NCI-H1694 treated with DMSO at 0.1 percent for 48 hours (cell line): ENCODE results near the gene TEX19.

Experiments
- DNase-seq: peaks from one replicate; lab custom pipeline; 2025; lab: John Stamatoyannopoulos, UW

Gene TEX19

GRCh38 chr17:82321947-82322466 lies 37.0 kb upstream of the TEX19 start:
- DNase-seq: no peak

GRCh38 chr17:82322526-82323453 lies 36.3 kb upstream of the TEX19 start:
- DNase-seq: no peak

GRCh38 chr17:82323514-82324234 lies 35.4 kb upstream of the TEX19 start:
- DNase-seq: no peak

DNA sequence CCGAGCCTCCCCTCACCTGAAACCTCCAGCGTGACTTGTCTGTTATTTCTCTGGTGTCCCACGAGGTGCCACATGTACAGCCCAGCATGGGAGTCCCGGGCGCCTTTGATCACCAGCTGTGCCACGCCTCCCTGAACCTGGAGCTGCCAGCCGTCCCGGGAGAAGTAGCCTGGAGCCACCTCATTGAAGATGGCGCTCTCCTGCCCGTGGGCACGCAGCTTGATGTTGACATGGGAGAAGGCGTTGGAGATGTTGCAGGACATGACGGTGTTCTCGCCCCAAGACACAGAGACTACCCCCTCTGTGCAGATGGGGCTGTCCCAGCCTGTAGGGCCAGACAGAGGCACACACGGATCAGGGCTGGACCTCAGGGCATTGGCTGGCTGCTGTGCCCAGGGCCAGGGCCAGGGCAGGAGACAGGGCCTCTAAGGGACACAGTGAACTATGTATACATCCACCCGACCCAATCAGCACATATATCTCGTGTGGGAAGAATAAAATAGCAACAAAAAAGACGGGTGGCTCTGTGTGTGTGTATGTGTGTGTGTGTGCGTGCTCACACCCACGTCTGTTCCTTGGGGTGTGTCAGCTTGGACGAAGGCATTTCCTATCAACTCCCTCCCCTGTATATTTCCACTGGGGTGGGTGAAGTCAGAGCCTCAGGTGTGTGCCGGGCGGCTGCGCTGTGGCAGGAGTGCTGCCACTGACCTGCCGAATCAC lies 34.3 kb upstream of the TEX19 start:
- DNase-seq: no peak

DNA sequence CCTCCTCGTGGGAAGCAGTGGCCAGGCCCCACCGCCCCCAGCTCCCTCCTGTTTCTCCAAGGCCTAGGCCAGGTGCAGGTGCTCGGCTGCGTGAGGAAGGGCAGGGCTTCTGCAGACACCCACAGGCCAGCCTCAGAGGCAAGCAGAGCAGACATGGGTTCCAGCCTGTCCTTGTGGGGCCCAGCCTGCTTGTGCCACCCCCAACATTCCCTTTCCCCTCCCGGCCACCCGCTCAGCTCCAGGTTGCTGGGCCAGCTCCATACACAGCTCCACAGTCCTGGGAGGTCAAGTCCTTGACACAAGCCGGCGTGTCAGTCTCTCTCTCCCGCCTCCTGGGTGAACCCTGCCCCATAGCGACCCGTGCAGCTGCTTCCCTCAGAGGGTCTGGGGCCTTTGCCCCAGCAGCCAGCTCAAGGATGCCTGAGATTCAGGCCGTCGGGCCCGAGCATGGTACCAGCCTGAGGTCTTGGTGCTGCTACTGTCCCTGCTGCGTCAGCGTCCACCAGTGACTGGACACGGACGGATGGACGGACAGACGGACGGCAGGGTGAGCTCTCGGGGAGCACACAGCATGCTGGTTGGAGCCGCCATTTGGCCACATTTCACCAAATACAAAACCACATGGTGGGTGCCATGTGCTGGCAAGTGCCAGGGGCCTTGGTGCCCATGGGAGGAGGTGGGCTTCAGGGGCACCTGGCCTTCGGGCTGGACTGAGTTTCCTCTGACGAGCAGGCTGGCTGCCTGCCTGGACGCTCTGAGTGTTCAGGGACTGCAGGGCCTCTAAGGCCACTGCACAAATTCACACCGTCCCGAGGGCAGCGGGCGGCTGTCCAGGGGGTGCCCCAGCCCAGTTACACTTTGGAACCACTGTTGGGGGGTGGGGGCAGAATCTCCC lies 33.5 kb upstream of the TEX19 start:
- no peak for DNase-seq

DNA sequence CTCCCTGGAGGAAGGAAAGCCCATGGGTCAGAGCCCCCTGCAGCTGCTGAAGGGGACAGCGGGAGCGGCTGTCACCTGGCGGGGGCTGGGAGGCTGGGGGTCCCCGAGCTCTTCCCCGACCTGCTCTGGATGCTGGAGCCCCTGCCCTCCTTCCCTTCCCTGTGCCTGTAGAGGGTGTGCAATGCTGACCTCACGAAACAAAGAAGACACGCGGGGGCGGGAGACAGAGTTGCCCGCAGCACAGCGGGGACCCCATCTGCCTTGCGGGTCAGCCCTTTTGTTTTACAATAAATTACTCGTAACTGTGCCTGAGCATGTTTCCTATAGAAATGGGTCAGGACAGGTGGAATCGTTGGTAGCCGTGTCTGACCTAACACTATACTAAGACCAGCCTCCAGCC lies 31.8 kb upstream of the TEX19 start:
- DNase-seq: no peak

GRCh38 chr17:82327757-82328140 lies 31.3 kb upstream of the TEX19 start:
- no peak for DNase-seq

DNA sequence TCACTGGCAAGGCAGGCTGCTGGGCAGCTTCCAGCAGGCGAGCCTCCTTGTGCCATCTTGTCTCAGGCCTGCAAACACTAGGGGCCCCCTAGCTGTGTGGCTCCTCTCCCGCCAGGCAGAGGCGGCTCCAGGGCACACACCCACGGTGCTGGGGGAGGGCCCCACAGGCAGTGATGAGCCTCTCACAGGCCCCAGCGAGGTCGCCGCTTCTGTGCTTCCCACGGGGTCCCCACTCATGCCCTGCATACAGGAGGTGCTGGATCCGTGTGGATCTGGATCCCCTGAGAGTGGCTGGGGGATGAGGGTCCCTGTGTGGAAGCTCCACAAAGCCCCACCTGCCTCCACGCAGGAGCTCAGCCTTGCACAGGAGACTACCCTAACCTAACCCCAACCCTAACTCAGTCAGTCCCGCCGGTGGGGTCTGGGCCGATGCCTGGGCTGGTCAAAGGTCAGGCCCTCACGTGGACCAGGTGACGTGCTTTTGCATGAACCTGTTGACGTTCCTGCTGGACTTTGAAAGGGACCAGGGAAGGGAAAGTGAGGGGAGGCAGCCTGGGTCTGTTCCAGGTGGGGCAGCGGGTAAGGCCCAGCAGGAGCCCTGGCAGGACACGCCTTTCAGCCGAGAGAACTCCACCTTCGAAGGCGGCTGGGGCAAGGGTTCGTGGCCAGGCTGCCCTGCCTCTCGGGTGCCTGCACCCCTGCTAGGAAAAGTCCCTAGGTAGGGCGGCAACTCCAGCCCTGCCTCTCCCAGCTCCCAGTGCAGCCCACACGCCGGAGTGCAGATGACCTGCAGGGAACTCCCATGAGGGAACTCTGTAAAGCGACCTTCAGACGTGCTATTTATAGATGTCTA lies 30.7 kb upstream of the TEX19 start:
- no peak for DNase-seq

GRCh38 chr17:82328994-82329507 lies 30.0 kb upstream of the TEX19 start:
- DNase-seq: no peak

DNA sequence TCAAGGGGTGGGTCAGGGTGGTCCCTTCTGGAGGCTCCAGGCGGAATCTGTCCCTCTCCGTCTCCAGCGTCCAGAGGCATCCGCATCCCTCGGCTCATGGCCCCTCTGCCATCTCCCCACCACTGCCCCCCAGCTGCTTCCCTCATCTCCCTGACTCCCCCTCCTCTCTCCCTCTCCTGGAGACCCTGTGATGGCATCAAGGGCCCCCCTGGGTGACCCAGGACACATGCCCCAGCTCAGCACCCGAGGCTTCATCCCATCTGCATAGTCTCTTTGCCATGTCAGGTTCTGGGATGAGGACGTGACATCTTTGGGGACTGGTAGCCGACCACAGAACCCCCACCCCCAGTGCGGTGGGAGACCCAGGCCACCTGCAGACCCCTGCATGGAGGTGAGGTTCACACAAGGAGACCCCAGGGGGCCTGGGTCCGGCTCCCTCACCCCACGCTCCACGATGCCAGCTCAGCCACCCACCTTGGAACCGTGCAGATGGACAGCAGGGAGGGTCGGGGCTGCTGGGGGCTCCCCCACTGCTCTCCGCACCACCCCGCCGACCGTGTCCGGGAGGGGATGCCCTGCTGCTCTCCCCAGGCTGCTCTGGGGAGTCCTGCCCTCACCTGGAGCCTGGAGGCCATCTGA lies 29.2 kb upstream of the TEX19 start:
- DNase-seq: no peak

- peak; percentile 81 for DNase-seq
Observed at GRCh38 chr17:82330322-82331239, 28.5 kb upstream of the TEX19 start.

DNA sequence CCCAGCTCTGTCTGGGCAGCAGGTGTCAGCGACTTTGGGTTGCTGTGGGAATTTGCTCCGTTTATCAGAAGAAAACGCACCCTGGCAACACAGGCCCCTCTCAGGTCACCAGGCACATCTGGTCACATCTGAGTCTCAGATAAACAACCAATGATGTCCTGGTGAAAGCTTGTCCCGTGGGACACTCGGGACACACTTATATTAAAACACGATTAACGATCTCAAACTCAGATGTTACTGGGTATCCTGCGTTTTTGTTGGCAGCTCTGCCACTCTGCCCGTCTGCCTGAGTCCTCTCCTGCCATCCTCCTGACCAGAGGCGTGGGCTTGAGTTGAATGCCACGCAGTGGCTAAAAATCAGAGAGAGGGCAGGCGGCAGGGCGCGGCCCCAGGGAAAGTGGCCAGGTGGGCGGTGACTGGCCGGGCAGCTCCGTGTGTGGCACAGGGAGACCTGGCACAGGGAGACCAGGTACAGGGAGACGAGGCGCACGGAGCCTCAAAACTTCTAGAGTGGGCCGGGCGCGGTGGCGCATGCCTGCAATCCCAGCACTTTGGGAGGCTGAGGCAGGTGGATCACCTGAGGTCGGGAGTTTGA lies 27.6 kb upstream of the TEX19 start:
- DNase-seq: no peak

DNA sequence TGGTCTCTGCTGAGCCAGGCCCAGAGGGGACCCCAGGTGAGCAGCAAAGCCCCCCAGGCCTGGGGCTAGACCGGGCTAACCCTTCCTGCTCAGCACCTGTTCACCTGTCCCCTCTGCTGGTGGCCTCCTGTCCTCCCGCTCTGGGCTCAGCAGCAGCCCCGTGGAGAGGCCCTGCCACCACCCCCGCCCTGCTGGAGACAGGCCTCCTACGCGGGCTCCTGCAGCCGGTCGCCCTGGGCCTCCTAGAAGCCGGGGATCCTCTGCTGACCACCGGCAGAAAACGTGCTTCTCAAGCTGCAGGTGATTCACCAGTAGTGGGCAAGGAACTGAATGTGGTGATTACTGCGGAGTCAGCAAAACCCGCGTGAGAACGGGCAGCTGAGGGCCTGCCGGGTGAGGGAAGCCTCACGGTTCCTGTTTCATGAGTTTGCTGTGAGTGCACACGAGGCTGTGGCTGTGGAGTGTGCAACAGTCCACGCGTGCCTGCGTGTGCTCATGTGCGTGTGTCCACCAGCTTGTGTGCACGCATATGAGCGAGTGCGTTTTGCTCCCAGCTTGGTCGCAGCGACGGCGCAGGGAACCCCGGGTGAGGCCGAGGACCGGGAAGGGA lies 26.3 kb upstream of the TEX19 start:
- DNase-seq: no peak

- DNase-seq: no peak
Observed at GRCh38 chr17:82333279-82334171, 25.5 kb upstream of the TEX19 start, which contains the start of gene SECTM1. SECTM1 (minus strand) TSS chr17:82333766; CDS start chr17:82327240, 6,526 bp downstream.

DNA sequence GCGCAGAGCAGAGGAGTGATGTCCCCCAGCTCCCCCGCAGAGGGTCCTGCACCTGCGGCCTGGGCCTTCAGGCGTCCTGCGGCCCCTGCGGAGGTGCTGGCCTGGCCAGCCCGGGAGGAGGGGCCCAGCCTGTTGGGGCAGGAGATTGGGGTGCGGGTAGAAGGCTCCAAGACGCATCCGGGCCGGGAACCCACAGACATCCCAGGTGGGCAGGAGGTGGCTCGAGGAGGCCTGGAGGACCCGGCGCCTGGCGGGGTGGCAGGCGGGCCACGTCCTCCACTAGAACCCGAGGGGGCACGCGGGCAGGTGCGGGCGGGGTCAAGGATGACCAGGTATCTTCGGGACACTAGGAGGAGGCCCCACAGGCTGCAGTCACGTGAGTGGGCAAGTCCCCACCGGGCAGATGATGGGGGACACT lies 24.8 kb upstream of the TEX19 start:
- DNase-seq: no peak

DNA sequence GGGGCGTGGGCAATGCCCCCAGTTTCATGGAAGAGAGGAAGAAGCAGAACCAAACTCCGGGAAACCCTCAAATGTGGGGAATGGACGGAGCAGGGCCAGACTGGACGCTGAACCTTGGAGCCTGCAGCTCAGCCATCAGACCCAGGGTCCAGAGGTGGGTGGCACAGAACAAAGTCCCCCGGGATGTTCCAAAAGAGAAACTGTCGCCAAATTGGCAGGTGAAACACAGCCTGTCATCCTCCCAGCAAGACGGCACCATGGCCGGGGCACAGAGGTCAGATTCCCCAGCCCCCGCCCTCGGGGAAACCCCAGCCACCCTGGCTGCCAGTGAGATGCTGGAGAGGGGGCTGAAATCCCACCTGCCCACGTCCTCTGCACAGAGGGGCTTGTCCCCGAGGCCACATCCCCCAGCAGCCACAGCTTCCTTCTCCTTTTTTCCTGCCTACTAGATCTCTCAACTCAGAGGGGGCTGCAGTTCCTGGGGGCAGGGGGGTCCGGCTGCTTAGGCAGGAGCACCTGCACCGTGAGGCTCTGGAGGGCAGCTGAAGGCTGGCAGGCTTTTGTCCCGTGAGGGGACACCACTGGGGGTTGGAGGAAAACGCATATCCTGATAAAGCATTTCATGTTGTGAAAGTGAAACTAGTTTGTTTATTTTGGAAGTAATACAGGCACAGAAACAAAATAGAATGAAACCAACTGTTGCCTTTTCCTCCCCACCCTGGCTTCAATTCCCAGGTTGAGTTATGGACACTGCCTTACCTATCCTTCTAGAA lies 24.2 kb upstream of the TEX19 start:
- no peak for DNase-seq
